ENCODE results near the gene GDAP1L1.

The GDAP1L1 gene

DNA sequence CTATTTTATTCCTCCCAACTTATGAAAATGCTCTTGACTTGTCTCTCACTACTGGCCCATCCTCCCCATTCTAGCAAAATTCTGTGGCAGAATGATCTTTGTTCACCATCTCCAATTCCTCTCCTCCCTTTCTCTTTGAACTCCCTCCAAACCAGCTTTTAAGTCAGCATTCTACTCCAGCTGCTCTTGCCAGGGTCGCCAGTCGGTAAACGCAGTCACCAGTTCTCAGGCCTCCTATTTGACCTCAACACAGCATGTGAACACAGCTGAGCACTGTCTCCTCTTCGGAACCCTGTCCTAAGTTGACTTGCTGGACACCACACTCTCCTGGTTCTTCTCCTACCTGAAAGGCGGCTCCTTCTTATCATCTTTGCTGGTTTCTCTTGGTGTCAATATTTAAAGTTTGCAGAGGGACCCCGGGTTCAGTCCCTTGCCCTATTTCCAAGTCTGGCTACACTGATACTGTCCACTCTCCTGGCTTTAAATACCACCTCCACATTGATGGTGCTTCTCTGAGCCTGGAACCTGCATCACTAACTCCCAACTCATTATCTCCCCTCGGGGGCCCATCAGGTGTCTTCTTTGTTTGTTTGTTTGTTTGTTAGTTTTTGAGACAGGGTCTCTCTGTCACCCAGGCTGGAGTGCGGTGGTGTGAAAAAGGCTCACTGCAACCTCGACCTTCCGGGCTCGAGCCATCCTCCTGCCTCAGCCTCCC, 27.4 kb downstream of the GDAP1L1 start:
- no peak overlapping the region for H3K27ac ChIP-seq
- TF ChIP-seq, protein P1, sequence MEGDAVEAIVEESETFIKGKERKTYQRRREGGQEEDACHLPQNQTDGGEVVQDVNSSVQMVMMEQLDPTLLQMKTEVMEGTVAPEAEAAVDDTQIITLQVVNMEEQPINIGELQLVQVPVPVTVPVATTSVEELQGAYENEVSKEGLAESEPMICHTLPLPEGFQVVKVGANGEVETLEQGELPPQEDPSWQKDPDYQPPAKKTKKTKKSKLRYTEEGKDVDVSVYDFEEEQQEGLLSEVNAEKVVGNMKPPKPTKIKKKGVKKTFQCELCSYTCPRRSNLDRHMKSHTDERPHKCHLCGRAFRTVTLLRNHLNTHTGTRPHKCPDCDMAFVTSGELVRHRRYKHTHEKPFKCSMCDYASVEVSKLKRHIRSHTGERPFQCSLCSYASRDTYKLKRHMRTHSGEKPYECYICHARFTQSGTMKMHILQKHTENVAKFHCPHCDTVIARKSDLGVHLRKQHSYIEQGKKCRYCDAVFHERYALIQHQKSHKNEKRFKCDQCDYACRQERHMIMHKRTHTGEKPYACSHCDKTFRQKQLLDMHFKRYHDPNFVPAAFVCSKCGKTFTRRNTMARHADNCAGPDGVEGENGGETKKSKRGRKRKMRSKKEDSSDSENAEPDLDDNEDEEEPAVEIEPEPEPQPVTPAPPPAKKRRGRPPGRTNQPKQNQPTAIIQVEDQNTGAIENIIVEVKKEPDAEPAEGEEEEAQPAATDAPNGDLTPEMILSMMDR (IDR thresholded peaks at IDR 0.05): no peak
- TF ChIP-seq ZFX (IDR thresholded peaks at IDR 0.05; ENCODE audit: borderline replicate concordance): no peak

DNA sequence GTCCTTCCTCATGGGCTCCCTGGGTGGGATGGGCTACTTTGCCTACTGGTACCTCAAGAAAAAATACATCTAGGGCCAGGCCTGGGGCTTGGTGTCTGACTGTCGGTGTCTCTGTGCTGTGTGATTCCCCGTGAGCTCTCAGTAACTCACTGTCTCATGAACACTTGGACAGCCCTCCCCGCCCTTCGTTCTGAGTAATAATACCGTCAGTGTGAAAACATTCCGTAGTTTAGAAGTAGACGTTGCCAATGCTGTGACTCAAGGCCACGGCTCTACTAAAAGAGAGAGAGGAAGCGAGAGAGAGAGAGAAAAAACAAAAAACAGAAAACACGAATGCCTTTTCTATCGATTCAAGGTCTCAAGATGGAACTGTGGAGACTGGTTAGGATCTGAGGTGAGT, 32.1 kb downstream of the GDAP1L1 start:
- no peak for TF ChIP-seq ZFX (IDR thresholded peaks at IDR 0.05; ENCODE audit: borderline replicate concordance)
- TF ChIP-seq, protein P1 (IDR thresholded peaks at IDR 0.05): no peak
- H3K27ac ChIP-seq: no peak overlapping the region

DNA sequence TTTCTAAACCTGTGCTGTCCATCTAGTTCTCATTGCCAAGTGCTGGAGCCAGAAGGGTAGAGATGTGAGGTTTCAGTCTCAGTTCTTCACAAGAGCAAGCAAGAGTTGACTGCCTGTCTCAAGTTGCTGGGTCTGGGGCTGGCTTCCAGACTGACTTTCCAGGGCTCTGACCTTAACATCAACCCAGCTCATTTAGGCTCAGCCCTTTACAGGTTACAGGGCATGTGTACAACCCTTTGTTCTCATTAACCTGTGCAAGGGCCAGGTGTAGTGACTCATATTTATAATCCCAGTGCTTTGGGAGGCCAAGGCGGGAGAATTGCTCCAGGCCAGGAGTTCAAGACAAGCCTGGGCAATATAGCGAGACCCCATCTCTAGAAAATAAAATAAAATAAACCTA, 33.3 kb downstream of the GDAP1L1 start:
- H3K27ac ChIP-seq: no peak overlapping the region
- TF ChIP-seq, protein P1 (IDR thresholded peaks at IDR 0.05): no peak
- no peak for TF ChIP-seq ZFX (IDR thresholded peaks at IDR 0.05; ENCODE audit: borderline replicate concordance)

DNA sequence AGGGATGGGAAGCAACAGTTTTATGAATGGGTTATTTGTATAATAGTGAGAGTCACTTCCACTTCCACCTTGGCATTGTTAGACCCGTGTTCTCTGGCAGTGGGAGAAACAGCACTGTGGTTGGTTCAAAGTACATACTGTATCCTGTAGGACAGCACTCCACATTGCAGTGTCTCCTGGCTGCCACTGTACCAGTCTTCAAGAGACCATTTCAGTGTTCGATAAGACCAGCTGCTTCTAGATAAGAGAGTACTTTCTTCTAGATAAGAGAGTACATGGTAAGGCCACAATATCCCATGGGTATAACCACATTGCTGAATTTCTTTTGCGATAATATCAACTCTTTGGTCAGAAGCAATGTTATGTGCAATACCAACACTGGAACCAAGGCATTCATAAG, 35.1 kb downstream of the GDAP1L1 start:
- no peak for TF ChIP-seq ZFX (IDR thresholded peaks at IDR 0.05; ENCODE audit: borderline replicate concordance)
- TF ChIP-seq, protein P1 (IDR thresholded peaks at IDR 0.05): no peak
- no peak overlapping the region for H3K27ac ChIP-seq

- TF ChIP-seq, protein P1 (IDR thresholded peaks at IDR 0.05): no peak
- no peak for TF ChIP-seq ZFX (IDR thresholded peaks at IDR 0.05; ENCODE audit: borderline replicate concordance)
- no peak overlapping the region for H3K27ac ChIP-seq
These were observed 36.9 kb downstream of the GDAP1L1 start for GRCh38 chr20:44284032-44284431.

GRCh38 chr20:44287272-44288097, 40.4 kb downstream of the GDAP1L1 start:
- no peak for TF ChIP-seq ZFX (IDR thresholded peaks at IDR 0.05; ENCODE audit: borderline replicate concordance)
- TF ChIP-seq, protein P1 (IDR thresholded peaks at IDR 0.05): no peak
- no peak overlapping the region for H3K27ac ChIP-seq

GRCh38 chr20:44288252-44288651, 41.1 kb downstream of the GDAP1L1 start:
- no peak overlapping the region for H3K27ac ChIP-seq
- TF ChIP-seq ZFX (IDR thresholded peaks at IDR 0.05; ENCODE audit: borderline replicate concordance): no peak
- TF ChIP-seq, protein P1 (IDR thresholded peaks at IDR 0.05): no peak

Measured in 22Rv1 (cell line).